D721Med (cell line): ENCODE results near the gene C9orf50.

Experiments used
- DNase-seq: peaks from one replicate; pipeline ENCODE4 v3.0.0; 2011; ENCODE audit warnings: low spot score; ENCODE audit not compliant: insufficient read length
- FAIRE-seq: peaks from 2 replicates; lab custom pipeline; 2011; peaks lifted over from hg19 to GRCh38; lab: Jason Lieb, UNC
- CTCF ChIP-seq: IDR thresholded peaks from 2 replicates; pipeline ENCODE4 v1.5.1; 2012; ENCODE audit warnings: mild to moderate bottlenecking, control low read depth; ENCODE audit not compliant: insufficient read depth; ENCODE audit errors: missing control alignments

C9orf50 gene

GRCh38 chr9:129630967-129631673, 10.2 kb upstream of the C9orf50 start:
- DNase-seq (no peak), FAIRE-seq (no peak)
- TF ChIP-seq CTCF: no peak

GRCh38 chr9:129629251-129629820, 8.4 kb upstream of the C9orf50 start:
- TF ChIP-seq CTCF: no peak
- DNase-seq (no peak), FAIRE-seq (no peak)

GRCh38 chr9:129628709-129629108, 7.8 kb upstream of the C9orf50 start:
- FAIRE-seq (no peak), DNase-seq (no peak)
- no peak for TF ChIP-seq CTCF

GRCh38 chr9:129627556-129628440, 6.9 kb upstream of the C9orf50 start:
- FAIRE-seq (no peak), DNase-seq (no peak)
- TF ChIP-seq CTCF: no peak

- no peak for TF ChIP-seq CTCF
- no peak for DNase-seq
- no peak for FAIRE-seq
Observed at GRCh38 chr9:129626625-129627284, 5.9 kb upstream of the C9orf50 start.

GRCh38 chr9:129626079-129626624, 5.3 kb upstream of the C9orf50 start, which contains the start of gene NTMT1:
Gene NTMT1 (plus strand): TSS chr9:129626163. CDS start chr9:129632704, 6,541 bp downstream.
- TF ChIP-seq CTCF: no peak
- DNase-seq (peak; percentile 92), FAIRE-seq (no peak)
